GM12878 (cell line): Measurements from ENCODE around the gene DAAM1. TPM values are rescaled to one million over a fixed set of nuclear protein-coding genes. Genes with fewer than 3 reads are reported as not detected.

Experiments
- ATAC-seq: fragments of 200-7000 bp; cut with Tn5 transposase; 3 replicates; pipeline ENCODE4 v1.9.1; 2020; ENCODE audit warnings: mild to moderate bottlenecking, moderate library complexity
- BruUV-seq: library from RNA; stranded (reverse); fragments of 400-500 nt; replicated peaks from 2 replicates; lab custom pipeline; 2021; lab: Mats Ljungman, UMichigan
- CTCF ChIA-PET: fragments of 300-600 bp; sonication (Branson Sonifier 250); formaldehyde crosslinking; extraction: SDS; loops from one replicate; lab custom pipeline; 2021; ENCODE audit warnings: inconsistent platforms; lab: Yijun Ruan, JAX
- POLR2A ChIA-PET: fragments of 350-600 bp; formaldehyde crosslinking; extraction: SDS; loops from one replicate; lab custom pipeline; 2021; ENCODE audit warnings: inconsistent platforms; lab: Charles Lee
- RAD21 ChIA-PET: fragments of 300-600 bp; sonication (Branson Sonifier 250); formaldehyde crosslinking; loops from one replicate; lab custom pipeline; 2023; ENCODE audit warnings: antibody characterized with exemption; ENCODE audit not compliant: unreplicated experiment; lab: Charles Lee
- SMC1A ChIA-PET: fragments of 300-600 bp; sonication (Branson Sonifier 250); formaldehyde crosslinking; loops from one replicate; lab custom pipeline; 2023; ENCODE audit not compliant: unreplicated experiment, uncharacterized antibody; lab: Charles Lee
- DNase-seq: peaks from one replicate; pipeline ENCODE4 v3.0.0-alpha.2; 2011; ENCODE audit warnings: low read depth, low spot score
- FAIRE-seq: peaks from 3 replicates; lab custom pipeline; 2011; peaks lifted over from hg19 to GRCh38; lab: Jason Lieb, UNC
- H2AFZ ChIP-seq: 2 replicates; pipeline ENCODE4 v1.6.0; 2011; ENCODE audit warnings: low read depth, low read length, control low read depth; ENCODE audit not compliant: control insufficient read depth
- H3K27ac ChIP-seq: 2 replicates; pipeline ENCODE4 v1.5.1; 2011; ENCODE audit warnings: control low read depth; ENCODE audit not compliant: control insufficient read depth, insufficient read depth
- H3K27me3 ChIP-seq, 2 experiments: replicated peaks in 1 of 2; 2 replicates each; pipeline versions ENCODE4 v1.6.0 to v1.6.1; 2011; ENCODE audit warnings: low read length in 1 of 2; ENCODE audit not compliant: control insufficient read depth in 2 of 2, insufficient read depth in 2 of 2
- H3K36me3 ChIP-seq, 2 experiments: 2 replicates each; pipeline ENCODE4 v1.5.1; 2011; ENCODE audit warnings: low read length in 1 of 2; ENCODE audit not compliant: control insufficient read depth in 2 of 2, insufficient read depth in 2 of 2
- H3K4me1 ChIP-seq: 2 replicates; pipeline ENCODE4 v1.6.1; 2011; ENCODE audit warnings: mild to moderate bottlenecking, low read length, moderate library complexity, mixed read lengths; ENCODE audit not compliant: control insufficient read depth, insufficient read depth
- H3K4me2 ChIP-seq: 2 replicates; pipeline ENCODE4 v1.6.0; 2011; ENCODE audit warnings: control low read depth; ENCODE audit not compliant: control insufficient read depth, insufficient read depth
- H3K4me3 ChIP-seq: fragments of 200-600 bp; sonication (generic); 2 replicates; pipeline ENCODE4 v1.5.1; 2016
- H3K79me2 ChIP-seq: 2 replicates; pipeline ENCODE4 v1.6.0; 2011; ENCODE audit warnings: low read length; ENCODE audit not compliant: control insufficient read depth, insufficient read depth
- H3K9ac ChIP-seq: 2 replicates; pipeline ENCODE4 v1.8.0; 2011; ENCODE audit warnings: low read length, control low read depth, mixed read lengths; ENCODE audit not compliant: control insufficient read depth, insufficient read depth
- H3K9me3 ChIP-seq: replicated peaks from 3 replicates; pipeline ENCODE4 v1.5.1; 2011; ENCODE audit warnings: mild to moderate bottlenecking, low read length; ENCODE audit not compliant: control insufficient read depth, insufficient read depth
- H4K20me1 ChIP-seq: 2 replicates; pipeline ENCODE4 v1.6.0; 2011; ENCODE audit not compliant: control insufficient read depth, insufficient read depth
- EGR1 ChIP-seq, 2 experiments: IDR thresholded peaks; 1 replicate in 1 of 2; 2 replicates in 1 of 2; pipeline ENCODE4 v1.6.1; 2011 to 2012; ENCODE audit warnings: low read depth in 2 of 2, low read length in 2 of 2, borderline replicate concordance in 1 of 2, mild to moderate bottlenecking in 1 of 2, moderate library complexity in 1 of 2
- RB1 ChIP-seq: fragments of 450-650 bp; formaldehyde crosslinking; IDR thresholded peaks from 2 replicates; pipeline ENCODE4 v1.6.1; 2017; ENCODE audit warnings: mild to moderate bottlenecking, borderline replicate concordance
- RFX5 ChIP-seq: IDR thresholded peaks from 2 replicates; pipeline ENCODE4 v1.6.1; 2011; ENCODE audit warnings: low read depth, low read length, improper control_type of control experiment
- SREBF2 ChIP-seq: IDR thresholded peaks from 2 replicates; pipeline ENCODE4 v1.6.1; 2012; ENCODE audit warnings: mild to moderate bottlenecking, low read length
- WGBS: methylation state at CpG from one replicate; pipeline ENCODE4 v1.1.6; 2016; ENCODE audit warnings: low lambda C conversion rate; ENCODE audit not compliant: insufficient replicate concordance, insufficient coverage; ENCODE audit errors: missing lambda C conversion rate; 5-methylcytosine and 5-hydroxymethylcytosine counted together
- in situ Hi-C: fragments of 300-500 bp; cut with MboI; formaldehyde crosslinking; loops from 9 replicates; pipeline ENCODE4 v1.14.3; 2018; ENCODE audit warnings: mixed read lengths
- intact Hi-C: fragments of 100-400 bp; cut with micrococcal nuclease; formaldehyde crosslinking; loops from one replicate; pipeline ENCODE4 v1.14.2; 2022; ENCODE audit not compliant: unreplicated experiment
- polyA plus RNA-seq, 11 experiments: library from polyadenylated mRNA; depleted of rRNA in 4 of 11; unstranded in 6 of 11; stranded (reverse) in 5 of 11; fragments of >200 nt; fragmentation: Nextera tagmentation in 4 of 11; fragmentation: Illumina TruSeq in 1 of 11; extraction: Ambion mirVana in 4 of 11; extraction: Trizol in 1 of 11; gene quantifications; 1 replicate in 1 of 11; 2 replicates in 10 of 11; pipeline versions ENCODE4 v1.2.1 to v1.2.3, GENCODE V29; 2011 to 2016; ENCODE audit warnings: inconsistent platforms in 2 of 11, missing spikeins in 2 of 11, low read depth in 1 of 11
- total RNA-seq, 4 experiments: library from RNA; depleted of rRNA in 3 of 4; stranded (reverse); fragments of >200 nt in 3 of 4; fragmentation: Illumina TruSeq in 1 of 4; extraction: Trizol in 1 of 4; gene quantifications; 2 replicates each; pipeline versions ENCODE4 v1.2.1 to v1.2.3, GENCODE V29; 2013 to 2021
- TF ChIP-seq, protein P1 (sequence below): IDR thresholded peaks from 2 replicates; pipeline ENCODE4 v1.6.1; 2012; ENCODE audit warnings: low read depth, low read length, improper control_type of control experiment
- TF ChIP-seq, protein P2 (sequence below): fragments of 150-350 bp; IDR thresholded peaks from 2 replicates; pipeline ENCODE4 v1.6.1; 2016; ENCODE audit warnings: low read depth, low read length

DAAM1 gene
- total and polyA plus RNA-seq, 10 of the 15 experiments (the other 5 are each of a cell fraction or from before 2014, with no cell fraction given): 13.8 to 32.4 (median 24.2) TPM

DNA sequence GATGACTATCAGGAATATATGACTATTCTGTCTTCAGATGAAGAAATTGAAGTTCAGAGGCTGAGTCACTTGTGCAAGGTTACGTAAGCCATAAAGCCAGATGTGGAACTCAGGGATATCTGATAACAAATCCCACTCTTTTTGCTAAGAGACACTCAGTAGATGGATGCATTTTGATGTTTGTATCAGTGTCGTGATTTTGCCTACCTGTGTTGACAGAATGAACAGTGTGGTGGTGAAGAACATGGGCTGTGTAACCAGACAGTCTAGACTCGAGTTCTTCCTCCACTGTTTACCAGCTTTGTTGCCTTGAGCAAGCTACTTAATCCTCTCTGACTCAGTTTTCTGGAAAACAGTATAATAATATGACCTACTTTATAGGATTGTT lies 93.9 kb downstream of the DAAM1 start:
- Histone ChIP-seq H2AFZ (no peak overlapping the region), H3K4me3 (no peak overlapping the region), H3K27ac (no peak overlapping the region), H3K9ac (no peak overlapping the region), H3K79me2 (no peaks in the 10 kb centered on the region), H3K36me3 (no peaks in the 10 kb centered on the region), H4K20me1 (no peaks in the 10 kb centered on the region; the same call in 1 of the 2 replicates), H3K4me2 (no peak overlapping the region), H3K4me1 (no peaks in the 10 kb centered on the region), H3K9me3 (peaks cover 2% of the 10 kb centered on the region; the same call in 2 of the 3 replicates), H3K27me3 (no peaks in the 10 kb centered on the region)
- whole genome bisulfite sequencing: 56% methylated on average over 3 of the region's 3 CpGs
- ATAC-seq (no peak), DNase-seq (no peak), FAIRE-seq (no peak)
- CTCF ChIA-PET: no interaction called here
- POLR2A ChIA-PET: no interaction called here
- in situ Hi-C loops (no loop called here), intact Hi-C loops (no loop called here)
- TF ChIP-seq RB1 (no peak), EGR1 (IDR thresholded peaks at IDR 0.05; ENCODE audit: borderline replicate concordance in 1 of 2, low read depth in 2 of 2, low read length in 2 of 2) (no peak), SREBF2 (no peak), RFX5 (no peak)
- TF ChIP-seq, protein P1, sequence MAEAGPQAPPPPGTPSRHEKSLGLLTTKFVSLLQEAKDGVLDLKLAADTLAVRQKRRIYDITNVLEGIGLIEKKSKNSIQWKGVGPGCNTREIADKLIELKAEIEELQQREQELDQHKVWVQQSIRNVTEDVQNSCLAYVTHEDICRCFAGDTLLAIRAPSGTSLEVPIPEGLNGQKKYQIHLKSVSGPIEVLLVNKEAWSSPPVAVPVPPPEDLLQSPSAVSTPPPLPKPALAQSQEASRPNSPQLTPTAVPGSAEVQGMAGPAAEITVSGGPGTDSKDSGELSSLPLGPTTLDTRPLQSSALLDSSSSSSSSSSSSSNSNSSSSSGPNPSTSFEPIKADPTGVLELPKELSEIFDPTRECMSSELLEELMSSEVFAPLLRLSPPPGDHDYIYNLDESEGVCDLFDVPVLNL: no peak
- TF ChIP-seq, protein P2, sequence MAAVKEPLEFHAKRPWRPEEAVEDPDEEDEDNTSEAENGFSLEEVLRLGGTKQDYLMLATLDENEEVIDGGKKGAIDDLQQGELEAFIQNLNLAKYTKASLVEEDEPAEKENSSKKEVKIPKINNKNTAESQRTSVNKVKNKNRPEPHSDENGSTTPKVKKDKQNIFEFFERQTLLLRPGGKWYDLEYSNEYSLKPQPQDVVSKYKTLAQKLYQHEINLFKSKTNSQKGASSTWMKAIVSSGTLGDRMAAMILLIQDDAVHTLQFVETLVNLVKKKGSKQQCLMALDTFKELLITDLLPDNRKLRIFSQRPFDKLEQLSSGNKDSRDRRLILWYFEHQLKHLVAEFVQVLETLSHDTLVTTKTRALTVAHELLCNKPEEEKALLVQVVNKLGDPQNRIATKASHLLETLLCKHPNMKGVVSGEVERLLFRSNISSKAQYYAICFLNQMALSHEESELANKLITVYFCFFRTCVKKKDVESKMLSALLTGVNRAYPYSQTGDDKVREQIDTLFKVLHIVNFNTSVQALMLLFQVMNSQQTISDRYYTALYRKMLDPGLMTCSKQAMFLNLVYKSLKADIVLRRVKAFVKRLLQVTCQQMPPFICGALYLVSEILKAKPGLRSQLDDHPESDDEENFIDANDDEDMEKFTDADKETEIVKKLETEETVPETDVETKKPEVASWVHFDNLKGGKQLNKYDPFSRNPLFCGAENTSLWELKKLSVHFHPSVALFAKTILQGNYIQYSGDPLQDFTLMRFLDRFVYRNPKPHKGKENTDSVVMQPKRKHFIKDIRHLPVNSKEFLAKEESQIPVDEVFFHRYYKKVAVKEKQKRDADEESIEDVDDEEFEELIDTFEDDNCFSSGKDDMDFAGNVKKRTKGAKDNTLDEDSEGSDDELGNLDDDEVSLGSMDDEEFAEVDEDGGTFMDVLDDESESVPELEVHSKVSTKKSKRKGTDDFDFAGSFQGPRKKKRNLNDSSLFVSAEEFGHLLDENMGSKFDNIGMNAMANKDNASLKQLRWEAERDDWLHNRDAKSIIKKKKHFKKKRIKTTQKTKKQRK: no peak
- RAD21 ChIA-PET: no interaction called here
- BruUV-seq: no TSS peak
- SMC1A ChIA-PET: interaction anchor here (0.9 to 1.3 kb wide), 2 partner anchors 11 to 93 kb away, joined by 3 read pairs; partner anchors contain the start of gene DAAM1
